NCI-H1694 treated with DMSO at 0.1 percent for 48 hours (cell line): ENCODE results near the gene GTF2E1.
"Not testable (repeated sequence)": the region's sequence is repeated elsewhere in the genome, so short reads cannot be mapped to it uniquely, and the experiment has no call there.

Experiments
- DNase-seq: peaks from one replicate; lab custom pipeline; 2025; lab: John Stamatoyannopoulos, UW

Gene GTF2E1

GRCh38 chr3:120742198-120742848 is at the start of gene GTF2E1, which contains the start of gene RABL3:
Gene GTF2E1, plus strand, starts transcription at chr3:120742744. Its CDS starts 7,809 bp downstream, at chr3:120750553.
Gene RABL3, minus strand, starts transcription at chr3:120742516. Its CDS starts 9 bp downstream, at chr3:120742507.
- peak; percentile 98 for DNase-seq

GRCh38 chr3:120693439-120694171 is 48.9 kb upstream of the GTF2E1 start:
- no peak for DNase-seq

GRCh38 chr3:120699333-120699732 is 43.2 kb upstream of the GTF2E1 start:
- DNase-seq: no peak

GRCh38 chr3:120705884-120706582 is 36.5 kb upstream of the GTF2E1 start:
- DNase-seq: no peak

GRCh38 chr3:120706950-120707349 is 35.6 kb upstream of the GTF2E1 start:
- DNase-seq: no peak

- DNase-seq: no peak
Observed at GRCh38 chr3:120708408-120708807, 34.1 kb upstream of the GTF2E1 start.

GRCh38 chr3:120710369-120710768 is 32.2 kb upstream of the GTF2E1 start:
- DNase-seq: no peak

GRCh38 chr3:120713262-120713661 is 29.3 kb upstream of the GTF2E1 start:
- no peak for DNase-seq

- not testable (repeated sequence) for DNase-seq
Observed at GRCh38 chr3:120719167-120719834, 23.2 kb upstream of the GTF2E1 start.

GRCh38 chr3:120726791-120727190 is 15.8 kb upstream of the GTF2E1 start:
- DNase-seq: no peak

GRCh38 chr3:120730576-120731542 is 11.7 kb upstream of the GTF2E1 start:
- DNase-seq: no peak

GRCh38 chr3:120738006-120738405 is 4.5 kb upstream of the GTF2E1 start:
- not testable (repeated sequence) for DNase-seq

- no peak for DNase-seq
Observed at GRCh38 chr3:120741320-120741719, 1.2 kb upstream of the GTF2E1 start.

GRCh38 chr3:120741837-120742197 is 727 bp upstream of the GTF2E1 start:
- DNase-seq: peak; percentile 61

GRCh38 chr3:120742849-120743365 is 363 bp downstream of the GTF2E1 start:
- DNase-seq: no peak

GRCh38 chr3:120743556-120744195 is 1.1 kb downstream of the GTF2E1 start:
- DNase-seq: no peak

- DNase-seq: no peak
Observed at GRCh38 chr3:120745466-120745865, 2.9 kb downstream of the GTF2E1 start.

GRCh38 chr3:120749843-120750242 is 7.3 kb downstream of the GTF2E1 start:
- DNase-seq: no peak

GRCh38 chr3:120752230-120752629 is 9.7 kb downstream of the GTF2E1 start:
- DNase-seq: no peak

- DNase-seq: no peak
Observed at GRCh38 chr3:120752865-120753264, 10.3 kb downstream of the GTF2E1 start.
